OCI-LY1 (cell line): ENCODE data around the gene AHCTF1.

Source experiments
- H2AFZ ChIP-seq: fragments of 200-600 bp; sonication (generic), shearing (Covaris generic); 2 replicates; pipeline ENCODE4 v1.6.0; 2014; ENCODE audit warnings: antibody characterized with exemption, mild to moderate bottlenecking, low read length
- H3F3A ChIP-seq: fragments of 200-600 bp; sonication (generic), shearing (Covaris generic); 2 replicates; pipeline ENCODE4 v1.6.0; 2014; ENCODE audit warnings: mild to moderate bottlenecking, antibody characterized with exemption, low read length, moderate library complexity; ENCODE audit not compliant: insufficient read depth
- H3K27ac ChIP-seq: fragments of 200-600 bp; sonication (generic); 2 replicates; pipeline ENCODE4 v1.5.1; 2014; ENCODE audit warnings: low read length, mixed run types, mild to moderate bottlenecking, low read depth; ENCODE audit not compliant: poor library complexity, severe bottlenecking
- H3K27me3 ChIP-seq: fragments of 200-600 bp; sonication (generic); 2 replicates; pipeline ENCODE4 v1.6.0; 2014; ENCODE audit warnings: antibody characterized with exemption, mild to moderate bottlenecking, low read length, moderate library complexity; ENCODE audit not compliant: insufficient read depth
- H3K36me3 ChIP-seq: fragments of 200-600 bp; sonication (generic); 2 replicates; pipeline ENCODE4 v1.6.1; 2014; ENCODE audit warnings: mild to moderate bottlenecking, antibody characterized with exemption, low read length, moderate library complexity, mixed read lengths; ENCODE audit not compliant: insufficient read depth
- H3K4me1 ChIP-seq: fragments of 200-600 bp; sonication (generic); 2 replicates; pipeline ENCODE4 v1.5.1; 2014; ENCODE audit warnings: mild to moderate bottlenecking, low read length, moderate library complexity; ENCODE audit not compliant: insufficient read depth, severe bottlenecking
- H3K4me2 ChIP-seq: fragments of 200-600 bp; sonication (generic), shearing (Covaris generic); 2 replicates; pipeline ENCODE4 v1.6.1; 2014; ENCODE audit warnings: low read length
- H3K4me3 ChIP-seq: fragments of 200-600 bp; sonication (generic); 2 replicates; pipeline ENCODE4 v1.5.1; 2014; ENCODE audit warnings: low read length, low read depth, mild to moderate bottlenecking, mixed read lengths; ENCODE audit not compliant: poor library complexity, severe bottlenecking
- H3K79me2 ChIP-seq: fragments of 200-600 bp; shearing (Covaris generic); 2 replicates; pipeline ENCODE4 v1.6.1; 2016; ENCODE audit warnings: mixed run types, low read length, mixed read lengths; ENCODE audit not compliant: insufficient read depth
- H3K9ac ChIP-seq: fragments of 200-600 bp; sonication (generic), shearing (Covaris generic); 2 replicates; pipeline ENCODE4 v1.6.1; 2014; ENCODE audit warnings: mild to moderate bottlenecking, low read length, mixed read lengths
- H3K9me2 ChIP-seq: fragments of 200-600 bp; sonication (generic), shearing (Covaris generic); 2 replicates; pipeline ENCODE4 v1.6.1; 2014; ENCODE audit warnings: low read depth, mild to moderate bottlenecking, low read length, mixed read lengths
- H3K9me3 ChIP-seq: fragments of 200-600 bp; shearing (Covaris generic); 2 replicates; pipeline ENCODE4 v1.6.1; 2014; ENCODE audit warnings: low read length, mixed read lengths
- H4K20me1 ChIP-seq: fragments of 200-600 bp; sonication (generic), shearing (Covaris generic); 2 replicates; pipeline ENCODE4 v1.6.0; 2016; ENCODE audit warnings: mild to moderate bottlenecking, low read length; ENCODE audit not compliant: insufficient read depth
- EZH2 ChIP-seq: fragments of 200-600 bp; sonication (generic), shearing (Covaris generic); IDR thresholded peaks from 2 replicates; pipeline ENCODE4 v1.8.0; 2017; ENCODE audit warnings: borderline replicate concordance, mixed run types, mild to moderate bottlenecking, antibody characterized with exemption, low read length, moderate library complexity, mixed read lengths
- TF ChIP-seq, protein P1 (sequence below): fragments of 200-600 bp; sonication (generic), shearing (Covaris generic); IDR thresholded peaks from 2 replicates; pipeline ENCODE4 v1.5.1; 2017; ENCODE audit warnings: mild to moderate bottlenecking, antibody characterized with exemption, low read length, moderate library complexity, mixed read lengths

The AHCTF1 gene

DNA sequence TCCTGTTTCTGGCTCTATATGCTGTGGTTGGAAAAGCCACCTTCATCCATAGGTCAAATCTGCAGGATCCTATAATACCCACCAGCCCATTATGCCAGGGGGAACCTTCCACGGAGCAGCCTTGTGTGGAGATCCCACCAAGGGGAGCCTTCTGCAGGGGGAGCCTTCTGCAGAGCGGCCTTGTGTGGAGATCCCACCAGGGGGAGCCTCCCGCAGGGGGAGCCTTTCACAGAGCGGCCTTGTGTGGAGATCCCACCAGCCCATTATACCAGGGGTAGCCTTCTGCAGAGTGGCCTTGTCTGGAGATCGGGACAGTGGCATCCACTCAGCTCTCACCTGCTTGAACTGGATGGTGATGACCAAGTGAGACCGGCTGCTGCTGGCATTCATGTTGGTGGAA lies 122.3 kb downstream of the AHCTF1 start:
- Histone ChIP-seq H3K4me2 (no peak overlapping the region), H3K4me1 (no peaks in the 10 kb centered on the region), H3F3A (no peaks in the 10 kb centered on the region), H3K27me3 (peaks cover 4% of the 10 kb centered on the region; the same call in 1 of the 2 replicates), H3K9me3 (no peaks in the 10 kb centered on the region), H2AFZ (no peak overlapping the region), H3K4me3 (no peak overlapping the region), H4K20me1 (no peaks in the 10 kb centered on the region), H3K36me3 (no peaks in the 10 kb centered on the region), H3K79me2 (no peaks in the 10 kb centered on the region), H3K9ac (no peak overlapping the region), H3K9me2 (no peaks in the 10 kb centered on the region), H3K27ac (no peak overlapping the region)
- no peak for TF ChIP-seq EZH2
- TF ChIP-seq, protein P1, sequence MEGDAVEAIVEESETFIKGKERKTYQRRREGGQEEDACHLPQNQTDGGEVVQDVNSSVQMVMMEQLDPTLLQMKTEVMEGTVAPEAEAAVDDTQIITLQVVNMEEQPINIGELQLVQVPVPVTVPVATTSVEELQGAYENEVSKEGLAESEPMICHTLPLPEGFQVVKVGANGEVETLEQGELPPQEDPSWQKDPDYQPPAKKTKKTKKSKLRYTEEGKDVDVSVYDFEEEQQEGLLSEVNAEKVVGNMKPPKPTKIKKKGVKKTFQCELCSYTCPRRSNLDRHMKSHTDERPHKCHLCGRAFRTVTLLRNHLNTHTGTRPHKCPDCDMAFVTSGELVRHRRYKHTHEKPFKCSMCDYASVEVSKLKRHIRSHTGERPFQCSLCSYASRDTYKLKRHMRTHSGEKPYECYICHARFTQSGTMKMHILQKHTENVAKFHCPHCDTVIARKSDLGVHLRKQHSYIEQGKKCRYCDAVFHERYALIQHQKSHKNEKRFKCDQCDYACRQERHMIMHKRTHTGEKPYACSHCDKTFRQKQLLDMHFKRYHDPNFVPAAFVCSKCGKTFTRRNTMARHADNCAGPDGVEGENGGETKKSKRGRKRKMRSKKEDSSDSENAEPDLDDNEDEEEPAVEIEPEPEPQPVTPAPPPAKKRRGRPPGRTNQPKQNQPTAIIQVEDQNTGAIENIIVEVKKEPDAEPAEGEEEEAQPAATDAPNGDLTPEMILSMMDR, result peak; percentile 41; the same call in 1 of the 2 replicates

DNA sequence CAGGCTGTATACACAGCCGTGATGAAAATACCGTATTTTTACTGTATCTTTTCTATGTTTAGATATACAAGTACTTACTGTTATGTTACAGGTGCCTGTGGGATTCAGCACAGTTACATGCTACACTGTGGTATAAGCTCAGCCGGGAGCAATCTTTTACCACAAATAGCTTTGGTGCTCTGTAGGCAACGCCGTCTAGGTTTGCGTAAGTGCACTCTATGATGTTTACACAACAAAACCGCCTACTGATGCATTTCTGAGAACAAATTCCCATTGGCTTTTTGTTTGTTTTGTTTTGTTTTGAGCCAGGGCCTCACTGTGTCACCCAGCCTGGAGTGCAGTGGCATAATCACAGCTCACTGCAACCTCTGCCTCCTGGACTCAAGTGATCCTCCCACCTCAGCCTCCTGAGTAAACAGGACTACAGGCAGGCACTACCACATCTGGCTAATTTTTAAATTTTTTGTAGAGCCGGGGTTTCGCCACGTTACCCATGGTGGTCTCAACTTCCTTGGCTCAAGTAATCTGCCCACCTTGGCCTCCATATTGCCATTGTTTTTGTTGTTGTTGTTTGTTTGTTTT lies 126.5 kb downstream of the AHCTF1 start:
- no peak overlapping the region for H3K4me3 ChIP-seq
- no peaks in the 10 kb centered on the region for H4K20me1 ChIP-seq
- H3K27ac ChIP-seq, result no peak overlapping the region
- H3K9me2 ChIP-seq, result no peaks in the 10 kb centered on the region
- no peaks in the 10 kb centered on the region; the same call in 1 of the 2 replicates for H3K36me3 ChIP-seq
- TF ChIP-seq, protein P1, result no peak
- no peak for TF ChIP-seq EZH2
- H3K9ac ChIP-seq, result no peak overlapping the region
- H2AFZ ChIP-seq, result no peak overlapping the region
- peaks cover 4% of the 10 kb centered on the region; the same call in 1 of the 2 replicates for H3K9me3 ChIP-seq
- no peaks in the 10 kb centered on the region for H3K79me2 ChIP-seq
- H3F3A ChIP-seq, result no peaks in the 10 kb centered on the region
- peaks cover 4% of the 10 kb centered on the region for H3K27me3 ChIP-seq
- H3K4me1 ChIP-seq, result no peaks in the 10 kb centered on the region
- H3K4me2 ChIP-seq, result no peak overlapping the region

DNA sequence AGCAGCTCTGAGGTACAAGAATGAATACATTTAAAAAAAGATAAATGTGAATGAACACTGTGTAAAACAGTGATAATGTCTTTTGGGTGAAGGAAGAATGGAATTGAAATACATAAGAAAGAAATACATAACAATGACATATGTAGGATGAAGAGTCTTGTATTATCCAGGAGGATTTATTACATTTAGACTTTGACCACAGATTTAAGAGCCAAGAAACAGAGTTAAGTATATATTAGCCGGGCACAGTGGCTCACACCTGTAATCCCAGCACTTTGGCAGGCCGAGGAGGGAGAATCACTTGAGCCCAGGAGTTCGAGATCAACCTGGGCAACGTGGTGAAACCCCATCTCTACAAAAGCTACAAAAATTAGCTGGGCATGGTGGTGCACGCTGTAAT lies 127.9 kb downstream of the AHCTF1 start:
- Histone ChIP-seq H3K36me3 (no peaks in the 10 kb centered on the region; the same call in 1 of the 2 replicates), H3K4me1 (no peaks in the 10 kb centered on the region), H3K9ac (no peak overlapping the region), H3K79me2 (no peaks in the 10 kb centered on the region), H3K27ac (no peak overlapping the region), H2AFZ (no peak overlapping the region), H3F3A (no peaks in the 10 kb centered on the region), H3K4me3 (no peak overlapping the region), H3K9me3 (peaks cover 4% of the 10 kb centered on the region; the same call in 1 of the 2 replicates), H3K4me2 (no peak overlapping the region), H3K9me2 (no peaks in the 10 kb centered on the region), H3K27me3 (peaks cover 4% of the 10 kb centered on the region), H4K20me1 (no peaks in the 10 kb centered on the region)
- TF ChIP-seq EZH2, result no peak
- TF ChIP-seq, protein P1, result no peak
